MM.1S (cell line): ENCODE results near the gene INCA1.

Experiments used
- DNase-seq: peaks from one replicate; pipeline ENCODE4 v3.0.0-alpha.2; 2015
- H2AFZ ChIP-seq: fragments of 300-600 bp; sonication (generic); 2 replicates; pipeline ENCODE4 v1.6.0; 2016; ENCODE audit warnings: antibody characterized with exemption, low read length
- H3F3A ChIP-seq: fragments of 300-600 bp; sonication (generic); 2 replicates; pipeline ENCODE4 v1.6.1; 2016; ENCODE audit warnings: mild to moderate bottlenecking, antibody characterized with exemption, low read length, moderate library complexity, mixed read lengths; ENCODE audit not compliant: insufficient read depth
- H3K27ac ChIP-seq: fragments of 300-600 bp; sonication (generic); 2 replicates; pipeline ENCODE4 v1.5.1; 2016; ENCODE audit warnings: mild to moderate bottlenecking, low read length
- H3K27me3 ChIP-seq: fragments of 300-600 bp; sonication (generic); replicated peaks from 2 replicates; pipeline ENCODE4 v1.6.0; 2016; ENCODE audit warnings: low read length; ENCODE audit not compliant: insufficient read depth
- H3K36me3 ChIP-seq: fragments of 300-600 bp; sonication (generic); replicated peaks from 2 replicates; pipeline ENCODE4 v1.6.1; 2016; ENCODE audit warnings: mild to moderate bottlenecking, low read length, mixed read lengths; ENCODE audit not compliant: insufficient read depth
- H3K4me1 ChIP-seq: fragments of 300-600 bp; sonication (generic); 2 replicates; pipeline ENCODE4 v1.6.1; 2016; ENCODE audit warnings: low read length, mixed read lengths
- H3K4me2 ChIP-seq: fragments of 300-600 bp; sonication (generic); 2 replicates; pipeline ENCODE4 v1.6.0; 2016; ENCODE audit warnings: low read depth, low read length
- H3K4me3 ChIP-seq: fragments of 300-600 bp; sonication (generic); 2 replicates; pipeline ENCODE4 v1.5.1; 2016; ENCODE audit warnings: low read length, mixed read lengths
- H3K79me2 ChIP-seq: fragments of 300-600 bp; sonication (generic); 2 replicates; pipeline ENCODE4 v1.6.1; 2016; ENCODE audit warnings: mixed run types, low read length, mixed read lengths
- H3K9ac ChIP-seq: fragments of 300-600 bp; sonication (generic); 2 replicates; pipeline ENCODE4 v1.6.1; 2016; ENCODE audit warnings: low read length, mixed read lengths
- H3K9me2 ChIP-seq: fragments of 300-600 bp; sonication (generic); replicated peaks from 2 replicates; pipeline ENCODE4 v1.6.1; 2016; ENCODE audit warnings: mild to moderate bottlenecking, low read length, mixed read lengths; ENCODE audit not compliant: insufficient read depth
- H3K9me3 ChIP-seq: fragments of 300-600 bp; sonication (generic); replicated peaks from 2 replicates; pipeline ENCODE4 v1.6.1; 2016; ENCODE audit warnings: mild to moderate bottlenecking, low read length, mixed read lengths; ENCODE audit not compliant: insufficient read depth
- H4K20me1 ChIP-seq: fragments of 300-600 bp; sonication (generic); 2 replicates; pipeline ENCODE4 v1.6.1; 2016; ENCODE audit warnings: mild to moderate bottlenecking, low read length, moderate library complexity, mixed read lengths; ENCODE audit not compliant: insufficient read depth
- CTCF ChIP-seq: fragments of 300-600 bp; sonication (generic); IDR thresholded peaks from 2 replicates; pipeline ENCODE4 v1.5.1; 2016; ENCODE audit warnings: antibody characterized with exemption, low read length, mixed read lengths
- EZH2 ChIP-seq: fragments of 300-600 bp; sonication (generic); optimal IDR thresholded peaks from 2 replicates; pipeline ENCODE3; 2017; ENCODE audit warnings: low read depth, mild to moderate bottlenecking, antibody characterized with exemption, low read length, mixed read lengths
- EZH2phosphoT487 ChIP-seq: fragments of 300-600 bp; sonication (generic); IDR thresholded peaks from 2 replicates; pipeline ENCODE4 v1.6.1; 2018; ENCODE audit warnings: antibody characterized with exemption, low read length

The INCA1 gene

GRCh38 chr17:5022171-5022711, 24.9 kb upstream of the INCA1 start:
- no peaks in the 10 kb centered on the region for H4K20me1 ChIP-seq
- no peaks in the 10 kb centered on the region for H3K9me2 ChIP-seq
- no peak overlapping the region for H3K4me3 ChIP-seq
- no peaks in the 10 kb centered on the region for H3K36me3 ChIP-seq
- no peak overlapping the region for H2AFZ ChIP-seq
- no peaks in the 10 kb centered on the region for H3K4me1 ChIP-seq
- no peak overlapping the region for H3K9ac ChIP-seq
- H3K4me2 ChIP-seq: no peak overlapping the region
- H3F3A ChIP-seq: no peaks in the 10 kb centered on the region
- H3K79me2 ChIP-seq: no peaks in the 10 kb centered on the region
- H3K27me3 ChIP-seq: no peaks in the 10 kb centered on the region
- no peak for DNase-seq
- no peak for TF ChIP-seq EZH2phosphoT487
- no peak for TF ChIP-seq EZH2
- no peak for TF ChIP-seq CTCF
- no peak overlapping the region for H3K27ac ChIP-seq
- H3K9me3 ChIP-seq: no peaks in the 10 kb centered on the region

- no peak overlapping the region for H3K27ac ChIP-seq
- H2AFZ ChIP-seq: no peak overlapping the region
- no peak overlapping the region for H3K9ac ChIP-seq
- no peak overlapping the region for H3K4me3 ChIP-seq
- no peaks in the 10 kb centered on the region for H3K9me3 ChIP-seq
- H3K4me1 ChIP-seq: no peaks in the 10 kb centered on the region
- H3F3A ChIP-seq: no peaks in the 10 kb centered on the region
- H3K27me3 ChIP-seq: no peaks in the 10 kb centered on the region
- DNase-seq: no peak
- no peaks in the 10 kb centered on the region for H3K9me2 ChIP-seq
- H3K36me3 ChIP-seq: no peaks in the 10 kb centered on the region
- TF ChIP-seq CTCF (no peak), EZH2 (no peak), EZH2phosphoT487 (no peak)
- H4K20me1 ChIP-seq: no peaks in the 10 kb centered on the region
- no peaks in the 10 kb centered on the region for H3K79me2 ChIP-seq
- no peak overlapping the region for H3K4me2 ChIP-seq
These were observed 23.2 kb upstream of the INCA1 start for GRCh38 chr17:5020502-5021023.

GRCh38 chr17:5019475-5019956, 22.2 kb upstream of the INCA1 start:
- no peak overlapping the region for H3K4me2 ChIP-seq
- TF ChIP-seq CTCF (no peak), EZH2 (no peak), EZH2phosphoT487 (no peak)
- no peaks in the 10 kb centered on the region for H3K4me1 ChIP-seq
- H3K27ac ChIP-seq: no peak overlapping the region
- H3K4me3 ChIP-seq: no peak overlapping the region
- H3K27me3 ChIP-seq: no peaks in the 10 kb centered on the region
- H3K9ac ChIP-seq: no peak overlapping the region
- no peak for DNase-seq
- no peaks in the 10 kb centered on the region for H3K9me3 ChIP-seq
- H3K79me2 ChIP-seq: no peaks in the 10 kb centered on the region
- no peak overlapping the region for H2AFZ ChIP-seq
- no peaks in the 10 kb centered on the region for H3F3A ChIP-seq
- no peaks in the 10 kb centered on the region for H3K9me2 ChIP-seq
- no peaks in the 10 kb centered on the region for H4K20me1 ChIP-seq
- no peaks in the 10 kb centered on the region for H3K36me3 ChIP-seq
